HG02759 (cell line): ENCODE results near the gene SEMA3A.
"Not testable (repeated sequence)": the region's sequence is repeated elsewhere in the genome, so short reads cannot be mapped to it uniquely, and the experiment has no call there.

Experiments used
- ATAC-seq: cut with Tn5 transposase; IDR thresholded peaks from one replicate; pipeline ENCODE4 v1.9.1; 2021; ENCODE audit warnings: mild to moderate bottlenecking, moderate library complexity; ENCODE audit not compliant: unreplicated experiment

SEMA3A gene

DNA sequence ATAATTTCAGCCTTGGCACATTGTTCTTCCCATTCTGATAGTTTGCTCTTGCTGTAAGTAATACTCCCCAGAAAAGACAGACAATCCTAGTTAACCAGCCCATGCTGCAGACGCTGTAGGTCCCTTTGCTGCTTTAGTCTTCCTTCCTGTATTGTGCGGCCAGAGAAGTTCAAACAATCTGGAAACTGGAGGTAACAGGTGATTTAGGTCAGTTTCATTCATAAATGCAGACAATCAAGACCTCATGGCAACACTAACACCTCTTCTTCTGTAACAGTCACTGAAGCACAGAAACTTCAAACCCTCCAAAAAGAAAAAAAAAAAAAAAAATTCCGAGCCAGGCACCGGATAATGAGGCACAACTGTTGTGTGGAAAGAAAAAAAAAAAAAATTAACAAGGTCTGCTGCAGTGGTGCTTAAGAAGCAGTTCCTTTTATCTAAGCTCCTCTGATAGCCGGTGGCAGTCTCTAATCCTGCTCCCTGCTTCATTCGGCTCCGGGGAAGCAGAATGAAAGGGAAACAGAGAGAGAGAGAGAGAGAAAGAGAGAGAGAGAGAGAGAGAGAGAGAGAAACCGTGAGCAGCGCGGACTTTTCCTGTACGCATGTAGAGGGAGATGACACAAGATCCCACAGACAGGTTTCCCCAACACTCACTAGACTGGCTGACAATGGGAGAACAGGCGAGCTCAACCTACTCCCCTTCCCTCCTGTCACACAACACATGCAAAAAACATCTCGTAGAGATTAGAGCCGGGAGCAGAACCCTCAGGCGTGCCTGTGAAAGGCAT, at the start of gene SEMA3A:
TSS of gene SEMA3A (minus strand) at position 306 of the 788 bp plus-strand sequence. CDS start at position 103, 203 bp downstream.
- ATAC-seq, result no peak

DNA sequence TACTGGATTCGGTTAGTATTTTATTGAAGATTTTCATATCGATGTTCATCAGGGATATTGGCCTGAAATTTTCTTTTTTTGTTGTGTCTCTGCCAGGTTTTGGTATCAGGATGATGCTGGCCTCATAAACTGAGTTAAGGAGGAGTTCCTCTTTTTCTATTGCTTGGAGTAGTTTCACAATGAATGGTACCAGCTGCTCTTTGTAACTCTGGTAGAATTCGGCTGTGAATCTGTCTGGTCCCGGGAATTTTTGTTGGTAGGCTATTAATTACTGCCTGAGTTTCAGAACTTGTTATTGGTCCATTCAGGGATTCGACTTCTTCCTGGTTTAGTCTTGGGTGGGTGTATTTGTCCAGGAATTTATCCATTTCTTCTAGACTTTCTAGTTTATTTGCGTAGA, 48.4 kb upstream of the SEMA3A start:
- not testable (repeated sequence) for ATAC-seq

DNA sequence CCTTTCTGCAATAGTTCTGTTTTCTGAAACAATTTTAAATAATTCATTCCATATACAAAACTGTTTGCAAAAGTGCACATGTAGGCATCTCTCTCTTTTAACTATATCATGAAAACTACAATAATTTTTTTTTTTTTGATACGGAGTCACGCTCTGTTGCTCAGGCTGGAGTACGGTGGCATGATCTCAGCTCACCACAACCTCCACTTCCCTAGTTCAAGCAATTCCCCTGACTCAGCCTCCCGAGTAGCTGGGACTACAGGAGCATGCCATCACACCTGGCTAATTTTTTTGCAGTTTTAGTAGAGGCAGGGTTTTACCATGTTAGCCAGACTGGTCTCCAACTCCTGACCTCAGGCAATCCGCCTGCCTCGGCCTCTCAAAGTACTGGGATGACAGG, 44.0 kb upstream of the SEMA3A start:
- ATAC-seq, result no peak

DNA sequence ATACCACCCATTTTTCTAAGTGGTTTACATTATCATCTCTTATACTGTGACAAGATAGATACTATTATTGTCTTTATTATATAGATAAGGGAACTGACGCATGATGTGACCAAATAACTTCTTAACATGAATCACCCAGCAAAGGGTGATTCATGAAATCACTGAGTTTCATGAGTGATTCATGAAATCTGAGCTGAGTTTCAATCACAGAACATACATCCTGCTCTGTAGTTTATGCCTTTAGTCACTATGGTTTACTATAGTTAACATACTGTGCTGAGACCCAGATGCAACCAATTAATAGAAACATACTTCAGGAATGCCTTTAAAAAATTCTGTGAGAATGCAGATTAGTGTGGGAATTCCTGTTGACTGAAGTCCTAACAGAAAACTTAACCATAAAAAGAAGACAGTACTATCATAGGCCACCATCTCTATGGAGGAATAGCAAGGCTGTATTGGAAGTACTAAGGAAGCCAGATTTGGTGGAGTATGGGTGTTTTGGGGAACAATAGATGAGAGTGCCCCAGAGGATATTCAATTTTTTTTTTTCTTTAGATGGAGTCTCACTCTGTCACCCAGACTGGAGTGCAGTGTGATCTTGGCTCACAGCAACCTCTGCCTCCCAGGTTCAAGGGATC, 43.1 kb upstream of the SEMA3A start:
- ATAC-seq, result no peak

DNA sequence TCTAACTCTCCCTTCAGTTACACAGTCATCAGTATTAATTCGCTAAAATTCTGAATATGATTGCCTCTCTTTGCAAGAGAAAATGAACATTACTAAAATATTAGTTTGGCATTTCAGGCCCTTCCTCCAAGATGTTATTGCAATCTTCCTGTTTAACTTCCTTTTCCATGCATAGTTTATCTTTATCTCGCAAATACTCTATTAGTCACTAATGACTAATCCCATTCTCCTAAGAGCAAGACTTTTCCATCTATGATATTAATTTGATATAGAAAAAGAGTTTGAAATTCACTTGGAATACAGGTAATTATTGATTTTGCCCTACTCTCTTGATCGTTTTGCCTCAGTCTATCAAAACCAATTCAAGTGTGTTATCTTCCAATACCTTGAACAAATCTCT, 41.8 kb upstream of the SEMA3A start:
- ATAC-seq, result no peak

DNA sequence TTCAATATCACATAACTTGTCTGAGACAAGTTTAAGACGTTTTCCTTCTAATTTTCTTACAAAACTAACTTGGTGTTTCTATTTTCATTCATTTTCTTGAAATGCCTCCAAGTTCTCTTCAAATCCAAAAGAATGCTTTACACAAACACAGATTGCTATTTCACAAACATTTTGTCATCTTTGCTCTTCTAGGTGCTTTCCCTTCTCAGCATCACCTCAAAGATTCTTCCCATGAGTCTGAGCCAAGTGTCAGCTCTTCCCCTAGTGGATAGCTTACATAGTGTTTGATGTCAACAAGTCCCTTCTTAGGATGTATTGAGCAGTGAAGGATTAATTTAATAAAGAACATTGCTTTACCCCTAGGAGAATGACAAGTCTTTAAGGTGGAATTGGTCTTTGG, 38.1 kb upstream of the SEMA3A start:
- no peak for ATAC-seq

DNA sequence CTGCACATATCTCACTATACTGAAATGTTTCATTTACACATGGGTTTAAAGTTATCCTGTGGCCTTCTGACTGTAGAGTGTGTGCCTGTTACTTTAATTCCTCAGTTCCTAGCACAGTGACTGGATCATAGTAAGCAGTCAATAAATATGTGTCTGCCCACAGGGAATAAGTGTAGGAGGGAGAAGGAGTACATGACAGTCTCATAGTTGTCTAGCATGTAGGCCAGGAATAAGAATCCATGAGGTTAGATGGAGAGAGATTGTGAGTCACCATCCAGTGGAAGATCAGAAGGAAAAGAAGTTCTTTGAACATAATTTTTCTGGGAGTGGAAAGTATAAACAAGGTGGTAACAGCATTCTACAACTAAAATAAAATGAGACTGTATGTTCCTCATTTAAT, 36.6 kb upstream of the SEMA3A start:
- ATAC-seq, result no peak

DNA sequence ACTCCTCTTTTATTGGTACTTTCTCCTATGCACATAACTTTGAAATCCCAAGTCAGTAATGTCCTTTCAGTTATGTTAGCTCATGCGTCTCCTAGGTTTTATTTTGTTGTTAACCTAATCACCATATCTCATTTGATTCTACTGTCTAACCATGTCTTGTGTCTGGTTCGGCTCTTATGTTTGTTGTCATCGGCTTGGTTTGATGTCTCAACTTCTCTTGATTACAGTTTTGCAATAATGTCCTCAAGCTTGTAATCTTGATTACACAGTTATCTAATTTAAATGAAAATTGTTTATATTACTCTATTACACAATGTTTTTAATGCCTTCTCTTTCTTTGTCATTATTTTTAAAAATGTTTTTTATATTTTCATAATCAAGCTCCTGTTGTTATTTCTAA, 35.9 kb upstream of the SEMA3A start:
- no peak for ATAC-seq

DNA sequence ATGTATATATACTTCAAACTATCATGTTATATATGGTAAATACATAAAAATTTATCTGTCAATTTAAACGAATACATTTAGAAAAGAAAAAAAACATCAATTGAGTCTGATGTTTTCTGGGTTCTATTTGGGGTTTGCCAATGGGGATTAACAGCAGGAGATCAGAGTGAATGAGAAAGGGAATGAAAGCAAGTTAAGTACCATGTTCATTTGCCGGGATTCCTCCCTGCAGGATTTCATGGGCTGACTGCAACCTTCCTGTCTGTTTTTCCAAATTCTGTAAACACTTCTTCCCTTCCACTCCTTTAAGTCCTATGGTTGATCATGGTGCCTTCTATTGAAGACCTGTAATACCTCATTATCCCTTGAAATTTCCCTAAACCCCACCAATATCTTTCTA, 33.9 kb upstream of the SEMA3A start:
- no peak for ATAC-seq

DNA sequence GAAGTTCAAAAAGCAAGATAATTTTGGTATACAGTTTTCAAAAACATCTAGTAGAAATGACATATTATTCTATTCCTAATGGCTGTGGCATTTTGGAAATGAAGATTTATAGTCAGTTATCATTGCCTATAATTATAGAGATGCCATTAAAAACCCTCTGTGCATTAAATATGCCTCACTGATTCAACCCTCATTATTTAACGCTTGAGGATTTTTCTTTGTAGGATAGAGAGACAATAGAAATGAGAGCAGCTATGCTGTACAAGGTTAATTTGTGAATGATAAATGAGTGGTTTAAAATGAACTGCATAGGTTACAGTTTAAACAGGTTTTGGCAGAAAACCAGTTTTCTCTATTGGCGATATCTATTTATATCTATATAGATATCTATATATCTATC, 32.2 kb upstream of the SEMA3A start:
- ATAC-seq, result no peak

DNA sequence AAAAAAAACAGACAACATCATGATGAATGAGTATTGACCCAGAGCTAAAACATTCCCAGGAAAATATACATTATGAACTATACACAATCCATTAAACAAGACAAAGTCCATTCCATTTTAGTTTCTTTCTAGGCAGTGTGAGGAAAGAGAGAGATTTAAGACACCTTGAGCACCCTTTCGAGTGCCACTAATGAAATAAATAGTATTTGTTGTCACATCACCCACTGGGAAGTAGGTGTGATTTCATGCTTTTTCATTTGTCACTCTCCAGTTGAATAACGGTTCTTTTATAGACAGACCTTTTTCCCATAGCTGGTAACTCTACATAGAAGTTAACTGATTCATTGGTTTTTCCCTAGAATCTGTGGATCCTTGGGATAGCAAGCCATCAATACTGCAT, 29.9 kb upstream of the SEMA3A start:
- ATAC-seq, result no peak

DNA sequence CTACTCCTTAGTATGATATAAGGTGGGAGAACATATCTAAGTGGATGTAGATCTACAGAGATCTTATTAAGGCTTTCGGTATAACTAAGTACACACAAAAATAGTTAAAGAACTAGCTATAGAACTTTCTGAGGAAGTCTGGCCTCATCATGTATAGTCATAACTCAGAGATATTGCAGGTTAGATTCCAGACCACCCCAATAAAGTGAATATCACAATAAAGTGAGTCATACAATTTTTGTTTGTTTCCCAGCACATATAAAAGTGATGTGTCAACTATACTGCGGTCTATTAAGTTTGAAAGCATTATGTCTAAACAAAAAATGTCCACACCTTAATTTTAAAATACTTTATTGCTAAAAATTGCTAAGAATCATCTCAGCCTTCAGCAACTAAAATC, 24.7 kb upstream of the SEMA3A start:
- no peak for ATAC-seq

DNA sequence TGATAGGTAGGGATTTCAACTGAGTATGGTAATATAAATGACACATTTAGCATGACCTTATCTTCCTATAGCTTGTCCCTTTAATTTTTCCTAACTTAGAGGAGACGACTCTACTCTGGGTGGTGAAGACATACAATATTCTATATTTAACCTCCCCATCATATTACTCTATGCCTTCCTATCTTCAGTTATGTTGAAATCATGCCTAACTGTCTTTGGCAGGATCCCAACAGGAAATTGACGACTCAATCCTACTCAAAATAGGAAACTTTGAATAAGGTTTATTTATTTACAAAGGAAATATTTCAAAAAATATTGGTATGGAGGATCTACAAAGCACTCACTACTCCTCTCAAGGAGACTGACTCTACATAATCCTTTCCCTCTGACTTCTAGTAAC, 24.1 kb upstream of the SEMA3A start:
- no peak for ATAC-seq

DNA sequence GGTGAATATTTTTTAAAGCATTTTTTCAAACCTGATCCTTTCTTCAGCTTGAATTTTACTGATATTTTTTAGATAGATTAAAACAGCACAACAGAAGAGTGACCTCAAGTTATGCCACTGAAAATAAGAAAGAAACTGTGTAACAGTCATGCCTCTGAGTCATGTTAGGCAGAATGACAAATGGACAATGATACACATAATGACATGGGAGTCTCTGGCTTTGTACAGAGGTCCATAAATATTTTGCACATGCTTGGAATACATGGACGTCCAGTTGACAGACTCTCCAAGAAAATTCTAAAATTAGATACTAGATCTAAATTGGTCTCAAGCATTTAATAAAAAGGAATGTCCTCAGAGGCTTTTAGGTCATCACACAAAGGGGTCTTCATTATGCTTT, 21.9 kb upstream of the SEMA3A start:
- ATAC-seq, result no peak

DNA sequence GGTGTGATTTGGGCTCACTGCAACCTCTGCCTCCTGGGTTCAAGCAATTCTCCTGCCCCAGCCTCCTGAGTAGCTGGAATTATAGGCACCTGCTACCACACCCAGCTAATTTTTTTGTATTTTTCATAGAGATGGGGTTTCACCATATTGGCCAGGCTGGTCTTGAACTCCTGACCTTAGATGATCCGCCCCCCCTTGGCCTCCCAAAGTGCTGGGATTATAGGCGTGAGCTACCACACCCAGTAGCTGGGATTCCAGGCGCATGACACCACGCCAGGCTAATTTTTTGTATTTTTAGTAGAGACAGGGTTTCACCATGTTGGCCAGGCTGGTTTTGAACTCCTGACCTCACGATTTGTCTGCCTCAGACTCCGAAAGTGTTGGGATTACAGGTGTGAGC, 20.2 kb upstream of the SEMA3A start:
- ATAC-seq, result not testable (repeated sequence)

DNA sequence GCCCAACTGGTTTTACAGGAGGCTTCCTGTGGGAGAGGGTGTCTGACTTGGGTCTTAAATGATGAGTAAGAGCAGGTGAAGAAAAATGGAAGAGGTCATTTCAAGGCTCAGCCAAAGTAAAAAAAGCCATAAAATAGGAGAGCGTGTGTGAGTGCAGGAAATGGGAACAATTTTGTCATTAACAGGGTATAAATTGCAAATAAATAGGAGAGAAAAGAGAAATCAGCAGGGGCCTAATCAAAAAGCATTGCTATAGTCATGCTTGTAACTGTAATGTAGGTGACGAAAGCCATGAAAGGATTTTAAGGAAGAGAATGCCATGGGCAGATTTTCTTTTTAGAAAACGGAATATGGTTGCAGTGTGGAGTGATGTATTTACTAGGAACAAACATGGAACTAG, 15.7 kb upstream of the SEMA3A start:
- no peak for ATAC-seq

DNA sequence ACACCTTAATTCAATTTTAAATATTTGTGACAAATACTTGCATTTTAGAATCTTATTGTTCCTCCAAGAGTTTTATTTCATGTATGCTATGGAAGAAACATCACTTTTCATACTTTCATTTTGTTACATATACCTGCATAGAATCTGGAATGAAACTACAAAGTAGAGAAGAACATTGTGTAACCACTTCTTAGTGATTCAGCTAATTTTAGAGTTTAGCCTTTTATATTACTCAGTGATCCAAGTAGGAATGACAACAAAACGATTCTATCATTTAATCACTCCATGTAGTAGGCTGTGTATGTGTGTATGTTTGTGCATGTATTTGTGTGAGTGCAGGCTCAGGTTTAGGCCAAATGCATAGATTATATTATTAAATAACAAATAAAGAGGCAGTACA, 14.4 kb upstream of the SEMA3A start:
- ATAC-seq, result no peak

DNA sequence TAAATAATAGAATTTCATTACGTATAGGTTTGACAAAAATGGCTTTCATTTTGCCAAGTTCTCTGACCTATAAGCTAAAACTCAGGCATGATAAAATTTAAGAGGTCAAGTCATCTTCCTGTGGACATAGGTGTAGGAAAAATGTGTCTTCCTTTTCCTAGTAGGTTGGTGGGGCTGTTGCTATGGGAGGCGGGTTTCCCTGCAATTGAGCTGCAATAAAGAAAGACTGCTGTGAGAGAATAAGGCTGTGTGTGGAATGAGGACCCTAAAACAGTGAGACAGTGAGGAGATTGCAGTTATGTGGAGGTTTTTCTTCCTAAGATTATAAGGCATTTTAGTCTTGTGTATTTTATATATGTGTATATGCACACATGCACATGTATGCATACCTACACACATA, 13.0 kb upstream of the SEMA3A start:
- ATAC-seq, result no peak

DNA sequence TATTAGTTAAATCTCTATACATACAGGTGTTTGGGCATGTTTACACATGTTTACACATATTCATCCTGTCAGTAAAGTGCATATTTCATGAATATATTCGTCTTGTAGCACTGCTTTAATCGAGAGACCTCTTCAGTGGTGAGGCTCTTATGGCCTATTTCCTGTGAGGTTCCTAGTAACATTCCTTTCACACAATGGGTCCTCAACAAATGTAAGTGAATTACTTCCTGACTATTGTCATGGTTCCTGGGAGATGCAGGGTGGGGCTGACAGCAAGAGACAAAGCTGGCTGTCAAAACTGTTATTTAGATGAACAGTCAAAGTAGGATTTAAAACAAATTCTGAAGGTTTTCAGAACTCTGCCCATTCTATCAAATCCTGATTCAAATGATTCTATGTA, 12.4 kb upstream of the SEMA3A start:
- no peak for ATAC-seq

DNA sequence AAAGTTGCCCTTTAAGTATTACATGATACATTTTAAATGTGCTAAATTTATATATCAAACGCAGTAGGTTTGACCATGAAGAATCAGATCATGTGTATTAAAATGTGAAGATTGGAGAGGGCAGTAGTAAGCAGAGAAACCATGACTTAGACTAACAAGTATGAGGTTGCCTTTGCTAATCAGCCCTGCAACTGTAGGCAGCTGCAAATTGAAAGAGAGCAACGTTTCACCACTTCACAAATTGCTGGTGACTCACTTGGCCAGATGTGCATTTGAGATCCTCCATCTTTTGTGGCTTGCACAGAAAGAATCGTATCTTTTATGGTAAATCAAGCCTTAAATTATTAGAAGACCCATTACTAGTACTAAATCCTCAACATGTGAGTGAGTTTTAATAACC, 10.1 kb upstream of the SEMA3A start:
- ATAC-seq, result no peak

DNA sequence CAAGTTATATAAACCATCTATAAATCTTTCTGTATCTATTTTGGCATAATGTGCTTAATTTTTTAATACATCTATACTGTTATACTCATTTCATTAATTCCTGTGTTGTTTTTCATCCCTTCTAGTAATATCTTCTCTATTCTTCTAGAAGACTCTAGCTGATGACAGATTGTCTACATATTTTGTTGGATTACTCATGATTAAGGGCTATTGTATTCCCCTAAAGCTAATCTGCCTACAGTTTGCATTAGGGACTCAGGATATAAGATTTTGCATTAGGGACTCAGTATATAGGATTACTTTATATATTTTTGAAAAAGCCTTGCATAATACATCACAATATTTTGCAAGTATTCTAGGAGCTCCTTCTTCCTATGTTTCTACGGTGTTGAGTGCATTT, 8.3 kb upstream of the SEMA3A start:
- ATAC-seq, result no peak

DNA sequence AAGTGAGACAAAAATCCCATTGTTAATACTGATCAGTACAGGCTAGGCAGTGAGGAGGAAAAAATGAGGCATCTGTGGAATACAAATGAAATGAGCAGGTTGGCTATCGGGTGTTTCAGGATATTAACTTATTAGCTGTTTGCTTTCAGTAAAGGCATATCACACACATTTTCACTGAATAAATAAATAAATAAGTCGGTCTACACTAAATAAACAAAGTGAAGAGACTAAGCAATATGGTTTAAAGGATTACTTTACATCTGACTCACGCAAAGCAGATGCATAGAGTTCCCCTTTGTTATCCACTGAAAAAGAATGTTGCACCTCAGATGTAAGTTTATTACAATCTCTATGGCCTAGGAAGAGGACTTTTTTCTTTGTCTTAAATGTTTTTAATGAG, 6.3 kb upstream of the SEMA3A start:
- no peak for ATAC-seq

DNA sequence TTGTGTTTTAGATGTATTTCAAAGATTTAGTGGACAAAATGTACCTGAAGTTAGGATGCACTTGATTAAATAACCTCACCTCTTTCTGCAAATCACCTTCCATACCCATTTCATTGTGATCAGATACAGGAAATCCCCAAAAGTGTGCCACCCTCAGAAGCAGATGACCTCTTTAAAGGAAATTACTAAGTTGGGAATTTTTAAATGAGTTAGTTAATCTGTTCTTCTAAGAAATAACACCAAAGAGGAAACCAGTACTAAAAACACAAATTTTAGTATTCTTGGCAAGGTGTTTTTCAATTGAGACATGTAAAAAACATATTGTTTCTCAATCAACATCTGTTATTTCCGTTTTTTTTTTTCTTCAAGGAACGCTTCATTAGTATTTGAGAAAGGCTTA, 4.6 kb upstream of the SEMA3A start:
- ATAC-seq, result no peak
